Body of pancreas (tissue), 4 donors: Measurements from ENCODE around the gene MTRFR. TPM values are rescaled to one million over a fixed set of nuclear protein-coding genes. Genes with fewer than 3 reads are reported as not detected.

Source experiments
- ATAC-seq: fragments of 150-250 bp; one replicate; pipeline ENCODE4 v1.9.1; 2016
- DNase-seq, 4 donors: peaks; one replicate each; pipeline ENCODE4 v3.0.0-alpha.2; 2019
- H3K27ac ChIP-seq, 4 donors: fragments of 200-600 bp; sonication (generic); 1 replicate in 3 of 4; 2 replicates in 1 of 4; pipeline versions ENCODE4 v1.5.1 to v1.6.1; 2016 to 2019; ENCODE audit warnings: mild to moderate bottlenecking in 1 of 4, mixed read lengths in 1 of 4, moderate library complexity in 1 of 4
- H3K27me3 ChIP-seq, 2 donors: fragments of 200-600 bp; sonication (generic); one replicate each; pipeline ENCODE4 v1.6.0; 2016; ENCODE audit warnings: mild to moderate bottlenecking in 1 of 2
- H3K36me3 ChIP-seq, 2 donors: fragments of 200-600 bp; sonication (generic); replicated peaks in 1 of 2; 2 replicates each; pipeline ENCODE4 v1.5.1; 2016; ENCODE audit warnings: low read depth in 2 of 2; ENCODE audit not compliant: insufficient read depth in 1 of 2
- H3K4me1 ChIP-seq: fragments of 200-600 bp; sonication (generic); one replicate; pipeline ENCODE4 v1.6.0; 2016
- H3K4me3 ChIP-seq, 2 donors: fragments of 200-600 bp; sonication (generic); 1 replicate in 1 of 2; 2 replicates in 1 of 2; pipeline ENCODE4 v1.5.1; 2016 to 2019
- H3K9me3 ChIP-seq, 3 donors: fragments of 200-600 bp; sonication (generic); 1 replicate in 2 of 3; 2 replicates in 1 of 3; pipeline ENCODE4 v1.5.1; 2016
- CTCF ChIP-seq, 7 experiments: fragments of 450-650 bp in 4 of 7; fragments of 200-600 bp in 3 of 7; sonication (generic) in 3 of 7; IDR thresholded peaks; one replicate each; pipeline ENCODE4 v1.5.1; 2016 to 2019; ENCODE audit warnings: antibody characterized with exemption in 7 of 7
- POLR2A ChIP-seq, 3 donors: fragments of 450-650 bp; IDR thresholded peaks; one replicate each; pipeline ENCODE4 v1.6.1; 2016; ENCODE audit warnings: antibody characterized with exemption in 3 of 3, mild to moderate bottlenecking in 2 of 3
- WGBS, 2 donors: methylation state at CpG; one replicate each; pipeline ENCODE4 v1.1.5; 2017; 5-methylcytosine and 5-hydroxymethylcytosine counted together
- intact Hi-C: fragments of 100-400 bp; cut with DNase I; formaldehyde crosslinking; loops from one replicate; pipeline ENCODE4 v1.15.1; 2023
- total RNA-seq, 2 donors: library from RNA; depleted of rRNA; stranded (reverse); fragments of >200 nt; gene quantifications; one replicate each; pipeline ENCODE4 v1.1.0, GENCODE V29; 2016

Gene MTRFR
- total RNA-seq, 2 donors from 2014 or later = 4.9 to 8.2 TPM

- intact Hi-C loops = no loop called here
- Histone ChIP-seq H3K27me3 (no peaks in the 10 kb centered on the region), H3K27ac (no peak overlapping the region), H3K36me3 (peaks cover 5 to 16% of the 10 kb centered on the region in 2 donors), H3K9me3 (no peaks in the 10 kb centered on the region), H3K4me3 (no peak overlapping the region), H3K4me1 (peaks cover 19% of the 10 kb centered on the region)
- DNase-seq (no peak), ATAC-seq (no peak)
- no peak for TF ChIP-seq CTCF (IDR thresholded peaks at IDR 0.05)
- TF ChIP-seq POLR2A (IDR thresholded peaks at IDR 0.05) = no peak
- WGBS, 2 donors = 72 to 76% methylated on average over 5 of the region's 5 CpGs
Measured at GRCh38 chr12:123254853-123255446, 21.7 kb downstream of the MTRFR start.

GRCh38 chr12:123258593-123258992 lies 25.4 kb downstream of the MTRFR start:
- TF ChIP-seq CTCF (IDR thresholded peaks at IDR 0.05) (no peak), POLR2A (IDR thresholded peaks at IDR 0.05) (no peak)
- ATAC-seq (no peak), DNase-seq (no peak)
- WGBS, 2 donors = 71% methylated on average over 4 of the region's 4 CpGs
- Histone ChIP-seq H3K4me3 (no peak overlapping the region), H3K4me1 (no peaks in the 10 kb centered on the region), H3K27ac (no peak overlapping the region), H3K9me3 (no peaks in the 10 kb centered on the region), H3K36me3 (peaks cover 5 to 18% of the 10 kb centered on the region in 2 donors), H3K27me3 (no peaks in the 10 kb centered on the region)
- intact Hi-C loops = no loop called here

GRCh38 chr12:123260081-123260480 lies 26.8 kb downstream of the MTRFR start:
- intact Hi-C loops = loop anchor here (10.0 kb wide), 1 partner anchor 315 kb away; no protein-coding TSS in a partner anchor
- TF ChIP-seq CTCF (IDR thresholded peaks at IDR 0.05) = no peak
- no peak for TF ChIP-seq POLR2A (IDR thresholded peaks at IDR 0.05)
- Histone ChIP-seq H3K9me3 (no peaks in the 10 kb centered on the region), H3K27me3 (no peaks in the 10 kb centered on the region), H3K4me3 (no peak overlapping the region), H3K4me1 (no peaks in the 10 kb centered on the region), H3K36me3 (peaks cover 0 to 12% of the 10 kb centered on the region in 2 donors), H3K27ac (peak overlapping the region in 1 of 4 donors; percentile 5)
- ATAC-seq = no peak
- 63 to 71% methylated on average over 9 of the region's 9 CpGs for WGBS, 2 donors
- DNase-seq = no peak

GRCh38 chr12:123261196-123261595 lies 28.0 kb downstream of the MTRFR start:
- intact Hi-C loops = loop anchor here (10.0 kb wide), 1 partner anchor 314 kb away; no protein-coding TSS in a partner anchor
- H3K27me3 ChIP-seq = no peaks in the 10 kb centered on the region
- H3K4me3 ChIP-seq = no peak overlapping the region
- TF ChIP-seq CTCF (IDR thresholded peaks at IDR 0.05) (no peak), POLR2A (IDR thresholded peaks at IDR 0.05) (no peak)
- no peak overlapping the region for H3K27ac ChIP-seq
- DNase-seq (no peak), ATAC-seq (no peak)
- no peaks in the 10 kb centered on the region for H3K4me1 ChIP-seq
- no peaks in the 10 kb centered on the region for H3K9me3 ChIP-seq
- H3K36me3 ChIP-seq = peaks cover 0 to 7% of the 10 kb centered on the region in 2 donors
- 89 to 92% methylated on average over 4 of the region's 4 CpGs for WGBS, 2 donors
